Ovary (tissue), 3 donors: ENCODE results near the gene CALR3.
"Not testable (repeated sequence)": the region's sequence is repeated elsewhere in the genome, so short reads cannot be mapped to it uniquely, and the experiment has no call there.

Experiments
- CTCF ChIP-seq, 3 donors: fragments of 450-650 bp in 2 of 3; fragments of 200-600 bp in 1 of 3; IDR thresholded peaks; one replicate each; pipeline versions ENCODE4 v1.5.1 to v1.8.0; 2016 to 2022; ENCODE audit warnings: antibody characterized with exemption in 3 of 3, mild to moderate bottlenecking in 1 of 3
- POLR2A ChIP-seq: fragments of 450-650 bp; IDR thresholded peaks from one replicate; pipeline ENCODE4 v1.6.1; 2017; ENCODE audit warnings: antibody characterized with exemption, mild to moderate bottlenecking, moderate library complexity
- donor health status: DM: no; HTN: no; CAD: no.

- TF ChIP-seq CTCF (IDR thresholded peaks at IDR 0.05); POLR2A: not testable (repeated sequence)
Observed at GRCh38 chr19:16448872-16449271, 47.1 kb downstream of the CALR3 start.
